Measurements from ENCODE around the gene RBMS1.

The RBMS1 gene

GRCh38 chr2:160303076-160303475 is 190.5 kb downstream of the RBMS1 start:
- TF ChIP-seq, protein P1, sequence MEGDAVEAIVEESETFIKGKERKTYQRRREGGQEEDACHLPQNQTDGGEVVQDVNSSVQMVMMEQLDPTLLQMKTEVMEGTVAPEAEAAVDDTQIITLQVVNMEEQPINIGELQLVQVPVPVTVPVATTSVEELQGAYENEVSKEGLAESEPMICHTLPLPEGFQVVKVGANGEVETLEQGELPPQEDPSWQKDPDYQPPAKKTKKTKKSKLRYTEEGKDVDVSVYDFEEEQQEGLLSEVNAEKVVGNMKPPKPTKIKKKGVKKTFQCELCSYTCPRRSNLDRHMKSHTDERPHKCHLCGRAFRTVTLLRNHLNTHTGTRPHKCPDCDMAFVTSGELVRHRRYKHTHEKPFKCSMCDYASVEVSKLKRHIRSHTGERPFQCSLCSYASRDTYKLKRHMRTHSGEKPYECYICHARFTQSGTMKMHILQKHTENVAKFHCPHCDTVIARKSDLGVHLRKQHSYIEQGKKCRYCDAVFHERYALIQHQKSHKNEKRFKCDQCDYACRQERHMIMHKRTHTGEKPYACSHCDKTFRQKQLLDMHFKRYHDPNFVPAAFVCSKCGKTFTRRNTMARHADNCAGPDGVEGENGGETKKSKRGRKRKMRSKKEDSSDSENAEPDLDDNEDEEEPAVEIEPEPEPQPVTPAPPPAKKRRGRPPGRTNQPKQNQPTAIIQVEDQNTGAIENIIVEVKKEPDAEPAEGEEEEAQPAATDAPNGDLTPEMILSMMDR (conservative IDR thresholded peaks at IDR 0.05; ENCODE audit: low read depth, low read length), result no peak
- Histone ChIP-seq H3K36me3 (ENCODE audit: insufficient read depth) (no peaks in the 10 kb centered on the region), H3K27ac (no peak overlapping the region), H3K4me1 (ENCODE audit: low read depth, poor library complexity, severe bottlenecking) (peaks cover 12% of the 10 kb centered on the region), H3K4me3 (IDR thresholded peaks at IDR 0.05; ENCODE audit: insufficient read depth, low read depth, low read length) (no peak overlapping the region), H3K9ac (no peak overlapping the region), H3K27me3 (ENCODE audit: insufficient read depth, low read depth) (no peaks in the 10 kb centered on the region), H4K20me1 (ENCODE audit: insufficient read depth) (no peaks in the 10 kb centered on the region), H3K4me2 (no peak overlapping the region), H2AFZ (ENCODE audit: low read depth) (no peak overlapping the region), H3K79me2 (ENCODE audit: insufficient read depth, low read depth) (no peaks in the 10 kb centered on the region)

DNA sequence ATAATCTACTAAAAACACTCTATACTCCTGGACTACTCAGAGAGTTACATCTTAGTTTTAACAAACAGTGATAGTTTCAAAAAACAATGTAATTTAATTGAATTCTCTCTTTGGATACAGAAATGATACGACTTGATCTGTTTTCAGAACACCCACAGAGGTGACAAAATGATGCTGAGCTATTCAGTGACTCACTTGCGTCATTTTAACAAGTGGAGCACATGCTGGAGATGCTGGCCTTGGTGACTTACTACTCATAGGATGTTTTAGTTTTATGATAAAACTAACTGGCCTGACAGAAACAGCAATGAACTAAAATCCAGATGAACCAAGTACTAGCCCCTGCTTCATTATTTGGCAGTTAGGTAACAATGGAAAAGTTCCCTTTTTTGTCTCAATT is 192.2 kb downstream of the RBMS1 start:
- no peaks in the 10 kb centered on the region for H4K20me1 ChIP-seq (ENCODE audit: insufficient read depth)
- H3K27me3 ChIP-seq (ENCODE audit: insufficient read depth, low read depth), result no peaks in the 10 kb centered on the region
- H2AFZ ChIP-seq (ENCODE audit: low read depth), result no peak overlapping the region
- TF ChIP-seq, protein P1 (conservative IDR thresholded peaks at IDR 0.05; ENCODE audit: low read depth, low read length), result no peak
- no peak overlapping the region for H3K27ac ChIP-seq
- no peak overlapping the region for H3K4me2 ChIP-seq
- no peak overlapping the region for H3K4me3 ChIP-seq (IDR thresholded peaks at IDR 0.05; ENCODE audit: insufficient read depth, low read depth, low read length)
- no peaks in the 10 kb centered on the region for H3K79me2 ChIP-seq (ENCODE audit: insufficient read depth, low read depth)
- H3K4me1 ChIP-seq (ENCODE audit: low read depth, poor library complexity, severe bottlenecking), result peaks cover 27% of the 10 kb centered on the region
- no peak overlapping the region for H3K9ac ChIP-seq
- no peaks in the 10 kb centered on the region for H3K36me3 ChIP-seq (ENCODE audit: insufficient read depth)

GRCh38 chr2:160300203-160300602 is 193.4 kb downstream of the RBMS1 start:
- TF ChIP-seq, protein P1 (conservative IDR thresholded peaks at IDR 0.05; ENCODE audit: low read depth, low read length), result no peak
- no peak overlapping the region for H3K27ac ChIP-seq
- H3K79me2 ChIP-seq (ENCODE audit: insufficient read depth, low read depth), result no peaks in the 10 kb centered on the region
- no peak overlapping the region for H3K9ac ChIP-seq
- H4K20me1 ChIP-seq (ENCODE audit: insufficient read depth), result no peaks in the 10 kb centered on the region
- no peaks in the 10 kb centered on the region for H3K36me3 ChIP-seq (ENCODE audit: insufficient read depth)
- H3K4me2 ChIP-seq, result no peak overlapping the region
- H3K27me3 ChIP-seq (ENCODE audit: insufficient read depth, low read depth), result no peaks in the 10 kb centered on the region
- no peak overlapping the region for H2AFZ ChIP-seq (ENCODE audit: low read depth)
- H3K4me1 ChIP-seq (ENCODE audit: low read depth, poor library complexity, severe bottlenecking), result peaks cover 27% of the 10 kb centered on the region
- H3K4me3 ChIP-seq (IDR thresholded peaks at IDR 0.05; ENCODE audit: insufficient read depth, low read depth, low read length), result no peak overlapping the region

DNA sequence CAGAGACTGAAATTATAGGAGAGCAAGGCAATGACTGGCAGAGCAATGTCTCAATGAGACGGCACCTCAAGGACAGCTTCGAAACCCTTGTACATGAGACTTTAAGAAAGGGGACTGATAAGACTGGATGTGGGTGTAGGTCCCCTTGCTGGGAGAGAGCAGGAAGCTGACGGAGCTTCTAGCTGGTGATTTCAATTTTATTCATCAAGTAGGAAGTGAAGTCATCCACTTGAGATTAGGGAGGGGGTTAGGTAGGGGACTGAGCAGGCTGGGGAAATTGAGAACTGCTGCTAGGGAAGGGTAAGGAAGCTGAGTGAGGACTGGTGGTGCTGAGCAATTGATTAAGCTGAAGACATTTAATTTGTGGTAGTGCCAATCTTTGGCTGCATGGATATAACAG is 194.1 kb downstream of the RBMS1 start:
- Histone ChIP-seq H3K9ac (no peak overlapping the region), H3K27ac (no peak overlapping the region)
- TF ChIP-seq, protein P1 (conservative IDR thresholded peaks at IDR 0.05; ENCODE audit: low read depth, low read length), result no peak

More for the DNA sequence above, 194.1 kb downstream of the RBMS1 start:
- no peaks in the 10 kb centered on the region for H3K27me3 ChIP-seq (ENCODE audit: insufficient read depth, low read depth)
- no peaks in the 10 kb centered on the region for H3K79me2 ChIP-seq (ENCODE audit: insufficient read depth, low read depth)
- H3K36me3 ChIP-seq (ENCODE audit: insufficient read depth), result no peaks in the 10 kb centered on the region
- H3K4me1 ChIP-seq (ENCODE audit: low read depth, poor library complexity, severe bottlenecking), result peaks cover 27% of the 10 kb centered on the region
- no peak overlapping the region for H2AFZ ChIP-seq (ENCODE audit: low read depth)
- H4K20me1 ChIP-seq (ENCODE audit: insufficient read depth), result no peaks in the 10 kb centered on the region
- H3K4me2 ChIP-seq, result no peak overlapping the region
- no peak overlapping the region for H3K4me3 ChIP-seq (IDR thresholded peaks at IDR 0.05; ENCODE audit: insufficient read depth, low read depth, low read length)
